Fibroblast of the conjunctiva (primary cell): ENCODE measurements around the gene ELAVL4.

ENCODE experiments used
- DNase-seq: peaks from one replicate; pipeline ENCODE4 v3.0.0-alpha.2; 2010; ENCODE audit warnings: low read depth

ELAVL4 gene

DNA sequence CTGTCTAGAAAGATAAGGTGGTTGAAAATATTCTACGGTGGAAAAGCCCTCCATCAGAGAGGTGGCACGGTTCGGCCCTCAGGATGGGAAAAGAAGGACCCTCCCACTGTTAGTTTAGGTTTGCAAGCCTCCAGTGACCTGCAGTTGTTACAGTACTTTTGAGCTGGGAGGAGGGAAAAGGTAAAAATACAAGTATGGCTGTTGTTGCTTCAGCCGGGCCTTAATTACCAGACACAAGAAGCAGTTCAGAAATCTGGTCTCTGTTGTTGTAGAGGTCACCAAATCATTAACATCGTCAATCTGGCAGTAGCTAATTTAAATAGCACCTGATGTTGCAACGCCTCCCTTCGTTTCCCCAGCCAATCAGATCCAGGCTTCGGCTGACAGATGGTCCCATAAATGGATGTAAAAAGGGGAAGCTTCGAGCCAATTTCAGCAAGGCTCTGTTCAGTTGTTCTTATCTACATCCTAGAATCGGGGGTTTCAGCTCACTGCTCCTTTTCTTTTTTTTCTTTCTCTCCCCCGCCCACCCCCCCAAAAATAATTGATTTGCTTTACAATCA lies at the start of gene ELAVL4:
ELAVL4 (plus strand) TSS at position 424 of the 563 bp plus-strand sequence. CDS start 270 bp downstream, outside the sequence.
- DNase-seq: no peak

DNA sequence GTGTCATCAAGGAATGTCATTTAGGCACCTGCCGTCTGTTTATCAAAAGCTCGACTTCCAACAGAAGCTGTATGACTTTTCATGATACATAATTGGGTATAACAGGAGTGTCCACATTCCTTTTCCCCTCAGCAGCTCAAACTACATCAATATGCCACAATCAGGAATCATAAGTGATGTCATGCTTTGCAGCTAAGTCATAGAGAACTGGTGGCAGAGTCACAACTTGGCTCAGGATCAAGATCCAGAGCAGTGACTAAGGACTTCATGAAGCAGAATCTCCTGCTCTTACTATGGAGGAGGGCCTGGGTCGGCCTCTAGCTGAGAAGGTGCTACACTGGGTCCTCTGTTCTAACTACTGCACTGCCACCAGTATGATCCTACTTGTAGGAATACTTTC lies 48.4 kb upstream of the ELAVL4 start:
- DNase-seq: no peak

DNA sequence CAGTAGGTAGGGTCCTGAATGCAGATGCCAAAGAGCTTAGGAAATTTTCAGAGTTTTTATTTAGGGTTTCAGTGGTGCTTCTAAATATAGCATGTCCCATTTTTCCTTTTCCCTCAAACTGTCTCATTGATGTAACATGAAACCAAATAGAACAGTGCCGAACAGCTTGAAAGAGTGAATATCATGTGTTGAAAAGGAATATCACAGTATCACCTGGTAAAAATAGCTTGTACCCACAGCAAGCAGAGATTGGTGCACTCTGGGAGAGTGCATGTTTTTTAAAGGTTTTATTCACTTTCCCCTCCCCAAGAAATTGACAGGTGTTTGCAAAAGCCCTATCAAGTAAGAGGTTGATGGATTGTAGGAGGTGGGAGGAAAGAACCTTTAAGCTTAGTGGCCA lies 41.9 kb upstream of the ELAVL4 start:
- no peak for DNase-seq

DNA sequence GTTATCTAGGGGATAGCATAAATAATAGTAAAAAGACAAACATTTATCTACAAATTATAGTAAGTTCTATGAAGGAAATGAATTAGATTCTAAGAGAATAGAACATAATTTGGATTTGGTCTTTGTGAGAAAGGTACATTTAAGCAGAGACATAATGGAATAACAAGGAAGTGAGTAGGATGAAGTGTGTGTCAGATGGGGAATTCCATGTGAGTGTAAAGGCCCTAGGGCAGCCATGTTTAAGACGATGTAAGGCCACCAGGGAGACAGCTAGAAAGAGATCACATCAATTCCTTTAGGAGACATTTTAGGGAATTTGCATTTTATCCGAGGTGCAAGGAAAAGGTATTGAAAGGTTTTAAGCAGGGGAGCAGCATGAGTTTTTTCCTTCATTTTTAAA lies 33.8 kb upstream of the ELAVL4 start:
- DNase-seq: no peak

DNA sequence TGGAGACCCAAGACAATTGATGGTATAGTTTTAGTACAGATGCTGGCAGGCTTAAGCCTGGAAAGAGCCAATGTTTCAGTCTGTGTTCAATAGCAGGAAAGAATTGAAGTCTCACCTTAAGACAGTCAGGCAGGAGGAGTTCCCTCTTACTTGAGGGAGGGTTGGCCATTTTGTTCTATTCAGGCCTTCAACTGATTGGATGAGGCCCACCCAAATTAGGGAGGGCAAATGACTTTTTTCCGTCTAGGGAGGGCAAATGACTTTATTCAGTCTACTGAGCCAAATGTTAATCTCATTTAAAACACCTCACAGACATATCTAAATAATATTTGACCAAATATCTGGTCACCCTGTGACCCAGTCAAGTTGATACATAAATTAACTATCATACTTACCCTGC lies 31.4 kb upstream of the ELAVL4 start:
- no peak for DNase-seq

DNA sequence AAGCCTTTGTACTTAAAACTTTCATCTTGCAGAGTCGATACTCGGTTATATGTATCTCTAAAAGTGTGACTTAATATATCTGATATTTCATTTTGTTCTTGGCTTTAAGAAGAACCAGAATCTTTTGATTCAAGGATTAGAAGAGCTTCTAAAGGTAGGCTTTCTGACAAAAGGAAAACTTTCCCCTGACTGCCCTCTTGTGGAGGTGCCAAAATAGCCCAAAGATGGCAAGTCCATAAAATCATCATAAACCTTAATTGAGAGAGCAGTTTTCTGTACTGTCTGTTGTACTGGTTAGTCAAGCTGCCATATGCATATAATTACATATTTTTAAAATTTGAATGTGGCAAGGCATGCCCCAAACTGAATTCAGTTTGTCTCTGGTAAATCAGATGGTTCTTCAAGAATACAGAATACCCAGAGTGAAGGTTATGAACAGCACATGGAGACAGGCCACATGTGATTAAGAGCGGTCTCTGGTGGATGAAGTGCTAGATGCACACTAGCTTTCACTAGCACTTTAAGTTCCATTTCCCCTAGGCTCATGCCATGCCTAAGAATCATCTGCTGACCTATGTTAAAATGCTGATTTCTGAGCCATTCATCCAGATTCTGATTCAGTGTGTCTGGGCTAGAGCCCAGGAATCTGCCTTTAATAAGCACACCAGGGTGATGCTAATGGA lies 27.7 kb upstream of the ELAVL4 start:
- DNase-seq: no peak

DNA sequence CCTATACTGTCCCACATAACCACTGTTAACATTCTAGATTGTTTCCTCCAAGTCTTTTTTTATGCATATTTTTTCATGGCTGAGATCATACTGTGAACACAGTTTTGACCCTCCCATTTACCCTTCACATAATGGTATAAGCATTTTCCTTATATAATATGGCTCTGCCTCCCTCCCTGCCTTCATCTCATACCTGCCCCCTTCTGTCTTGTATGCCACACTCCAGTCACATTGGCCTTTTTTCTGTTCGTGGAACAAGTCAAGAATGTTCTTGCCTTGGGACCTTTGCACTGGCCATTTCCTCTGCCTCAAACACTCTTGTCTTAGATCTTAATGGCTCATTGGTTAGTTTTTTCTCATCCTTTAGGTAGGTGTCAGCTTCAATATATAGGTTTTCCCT lies 24.3 kb upstream of the ELAVL4 start:
- no peak for DNase-seq

DNA sequence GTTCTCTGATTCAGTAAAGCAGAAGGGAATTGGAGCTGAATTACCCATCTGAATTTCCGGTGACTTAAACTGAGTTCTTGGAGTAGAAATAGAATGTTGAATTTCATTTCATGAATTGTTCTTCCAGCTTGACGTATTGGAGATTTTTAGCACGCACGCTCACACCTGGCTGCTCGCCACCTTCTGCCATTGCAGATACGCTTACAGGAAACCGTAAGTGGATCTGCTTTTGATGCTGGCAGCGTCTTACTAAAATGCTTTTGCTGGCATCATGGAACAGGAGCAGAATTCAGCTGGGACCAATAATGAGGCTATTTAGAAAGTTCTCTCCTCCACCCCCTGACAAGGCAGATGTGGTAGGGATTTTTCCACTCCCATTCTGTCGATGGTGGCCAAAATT lies 17.7 kb upstream of the ELAVL4 start:
- DNase-seq: no peak

DNA sequence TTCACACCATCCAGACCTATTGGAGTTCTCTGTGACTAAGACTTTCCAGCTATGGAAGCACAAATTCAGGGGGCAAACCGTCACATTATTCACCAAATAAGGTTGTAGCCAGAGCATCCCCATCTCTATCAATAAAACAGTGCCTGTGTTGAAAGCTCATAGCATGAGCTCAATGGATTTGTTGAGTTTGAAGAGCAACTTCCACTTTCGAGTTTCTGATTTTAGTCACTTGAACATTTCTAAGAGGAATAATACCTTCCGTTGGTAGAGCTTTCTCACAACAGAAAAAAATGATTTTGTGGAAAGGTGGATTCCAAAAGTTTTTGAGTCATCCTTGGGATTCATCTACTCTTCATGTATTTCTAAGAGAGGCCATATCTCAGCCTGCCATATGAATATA lies 13.0 kb upstream of the ELAVL4 start:
- DNase-seq: no peak

DNA sequence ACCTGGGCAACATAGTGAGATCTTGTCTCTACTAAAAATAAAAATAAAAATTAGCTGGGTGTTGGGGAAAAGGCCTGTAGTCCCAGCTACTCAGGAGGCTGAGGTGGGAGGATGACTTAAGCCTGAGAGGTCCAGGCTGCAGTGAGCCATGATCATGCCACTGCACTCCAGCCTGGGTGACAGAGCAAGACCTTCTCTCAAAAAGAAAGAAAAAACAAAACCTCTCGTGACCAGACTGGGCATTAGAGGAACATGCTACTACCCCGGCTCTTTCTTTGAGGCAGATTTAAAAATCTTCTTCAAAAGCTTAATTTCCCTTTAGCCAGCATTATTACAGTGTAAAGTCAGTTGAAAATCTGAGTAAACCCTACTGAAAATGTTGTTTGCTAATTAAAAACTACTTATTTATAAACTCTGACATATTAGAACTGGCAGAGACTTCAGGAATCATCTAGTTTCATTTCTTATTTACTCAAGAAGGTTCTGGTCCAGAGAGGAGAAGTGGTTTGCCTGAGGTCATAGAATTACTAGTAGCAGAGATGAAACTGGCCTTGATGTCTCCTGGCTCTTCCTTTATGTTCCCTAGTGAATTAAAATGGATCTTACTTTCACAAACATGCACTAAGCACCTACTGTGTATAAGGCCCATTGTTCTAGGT lies 11.6 kb upstream of the ELAVL4 start:
- DNase-seq: no peak

DNA sequence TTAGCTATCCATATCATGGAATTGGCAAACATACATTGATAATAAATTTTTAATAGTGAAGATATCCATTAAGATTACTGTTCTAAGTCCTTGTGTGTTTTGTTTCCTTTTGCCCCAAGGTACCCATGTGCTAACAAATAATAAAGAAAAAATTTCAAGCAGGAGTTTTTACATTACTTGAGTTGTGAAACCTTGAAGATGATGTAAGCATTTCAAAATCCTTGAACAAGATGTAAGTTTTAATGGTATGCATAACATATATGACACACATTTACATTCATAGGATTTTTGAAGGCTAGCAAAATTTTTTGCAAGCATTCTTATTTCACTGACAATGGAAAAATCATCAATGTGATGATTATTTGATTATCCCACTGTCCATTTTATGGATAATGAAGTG lies 10.9 kb upstream of the ELAVL4 start:
- no peak for DNase-seq

DNA sequence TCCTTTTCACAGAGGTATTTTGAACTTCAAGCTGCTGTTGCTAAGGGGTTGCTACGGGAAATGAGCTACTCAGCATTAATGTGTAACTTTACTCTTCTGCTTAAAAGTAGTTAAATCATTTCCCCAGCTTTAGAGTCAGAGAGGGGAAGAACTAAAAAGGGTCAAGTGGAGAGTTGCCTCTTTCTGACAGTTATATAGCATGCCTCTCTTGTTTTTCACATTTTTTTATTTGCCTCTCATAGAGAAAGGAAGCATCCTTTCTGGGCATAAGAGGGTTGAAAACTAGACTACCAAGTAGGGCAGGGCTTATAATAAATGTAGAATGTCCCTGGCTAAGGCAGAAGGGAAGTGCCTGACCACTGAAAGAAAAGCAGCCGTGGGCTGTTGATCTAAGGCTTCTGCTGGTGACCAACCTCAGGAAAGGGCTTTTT lies 10.1 kb upstream of the ELAVL4 start:
- no peak for DNase-seq

DNA sequence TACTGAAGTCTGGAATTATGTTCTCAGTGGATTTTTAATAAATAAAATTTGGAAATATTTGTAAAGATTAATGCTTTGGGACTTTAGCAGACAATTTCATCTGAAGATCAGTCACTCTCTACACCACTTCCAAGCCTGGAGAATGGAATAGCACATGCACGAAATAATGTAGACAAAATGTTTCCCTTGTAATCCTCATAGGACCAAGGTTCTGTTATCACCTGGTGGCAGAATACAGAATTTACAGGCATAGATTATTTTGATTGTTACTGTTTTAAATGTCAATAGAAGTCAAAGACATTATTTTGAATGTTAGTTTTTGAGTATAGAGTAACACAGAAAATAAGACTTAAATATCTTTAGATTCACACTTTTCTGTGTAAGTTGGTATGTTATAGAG lies 9.1 kb upstream of the ELAVL4 start:
- no peak for DNase-seq

DNA sequence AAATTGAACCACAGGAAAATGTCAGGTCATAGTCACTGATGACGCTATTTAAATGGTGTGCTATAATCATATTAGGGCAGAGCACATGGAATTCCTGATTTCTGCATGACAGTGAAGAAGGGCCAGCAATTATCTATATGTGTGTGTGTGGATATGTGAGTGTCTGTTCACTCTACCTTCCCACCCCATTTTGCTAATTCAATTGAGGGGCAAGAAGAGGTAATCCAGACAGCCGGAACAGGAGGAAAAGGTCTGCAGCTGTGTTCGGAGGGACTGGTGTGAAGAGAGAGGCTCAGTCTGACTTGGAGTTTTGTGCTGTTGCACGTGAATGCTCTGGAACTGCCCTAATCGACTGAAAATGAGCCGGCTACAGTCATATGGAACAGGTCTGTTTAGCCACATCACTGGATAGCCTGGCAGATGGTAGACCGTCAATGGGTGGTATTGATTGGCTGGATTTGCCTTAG lies 5.1 kb upstream of the ELAVL4 start:
- DNase-seq: no peak

DNA sequence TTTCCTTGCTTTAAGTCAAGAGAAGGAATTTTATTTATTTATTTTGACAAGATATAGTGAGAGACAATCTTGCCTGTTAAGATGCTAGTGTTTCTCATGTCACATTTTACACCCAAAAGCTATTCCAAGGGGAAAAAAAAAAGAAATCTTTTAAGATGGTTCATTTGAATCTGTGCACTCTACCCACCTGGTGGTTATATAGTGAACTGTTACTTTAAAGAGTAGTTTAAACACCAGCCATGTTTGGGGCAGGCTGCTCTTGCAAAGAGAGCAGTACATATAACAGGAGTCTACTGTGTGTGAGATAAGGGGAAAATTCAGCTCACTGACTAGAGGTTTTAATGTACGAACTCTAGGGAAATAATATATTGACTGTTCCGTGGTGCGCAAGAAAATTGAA lies 3.3 kb upstream of the ELAVL4 start:
- no peak for DNase-seq

DNA sequence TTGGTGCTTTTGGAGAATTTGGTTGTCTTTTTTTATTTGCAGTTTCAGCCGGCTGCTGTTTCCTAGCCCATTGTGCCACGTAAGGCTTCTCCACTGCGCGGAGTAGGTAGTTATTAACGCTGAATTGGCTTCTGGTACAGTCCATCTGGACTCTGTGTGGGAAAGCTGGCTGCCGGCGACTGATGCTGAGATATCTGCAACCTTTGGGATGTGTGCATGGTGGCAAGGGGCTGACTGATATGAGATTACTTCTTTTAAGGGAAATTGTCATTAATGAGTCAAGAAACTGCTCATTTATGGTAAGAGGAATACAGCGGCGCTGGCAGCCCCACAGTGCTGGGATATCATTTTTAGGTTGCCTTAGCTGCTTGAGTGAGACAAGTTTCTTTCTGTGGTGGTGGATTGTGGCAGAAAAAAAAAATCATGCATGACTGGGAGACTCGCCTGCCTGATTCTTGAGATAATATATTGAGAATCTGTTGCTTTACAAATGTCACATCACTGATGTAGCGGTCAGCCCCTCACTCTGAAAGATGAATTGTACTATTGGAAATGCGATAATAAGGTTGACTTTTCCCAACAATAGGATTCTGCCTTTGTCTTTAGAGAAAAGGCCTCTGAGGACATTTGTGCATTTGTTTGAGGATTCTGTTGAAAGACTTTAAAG lies 2.5 kb upstream of the ELAVL4 start:
- no peak for DNase-seq

DNA sequence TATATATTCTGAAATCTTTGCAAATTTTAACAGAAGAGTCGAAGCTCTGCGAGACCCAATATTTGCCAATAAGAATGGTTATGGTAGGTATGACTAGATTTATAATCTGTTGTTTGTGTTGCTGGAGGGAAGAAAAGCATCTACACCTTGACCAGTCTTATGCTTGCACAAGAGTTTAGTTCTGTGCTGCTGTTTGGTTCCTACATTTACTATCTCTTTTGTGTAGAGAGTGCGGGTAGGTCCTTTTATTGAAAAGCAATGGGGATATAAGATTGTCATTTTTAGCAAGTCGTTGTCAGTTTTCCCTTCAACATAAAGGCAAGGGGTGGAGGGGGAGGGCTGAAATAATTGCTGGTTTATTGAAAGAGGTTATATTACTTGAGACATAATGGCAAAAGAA lies 396 bp downstream of the ELAVL4 start:
- no peak for DNase-seq

DNA sequence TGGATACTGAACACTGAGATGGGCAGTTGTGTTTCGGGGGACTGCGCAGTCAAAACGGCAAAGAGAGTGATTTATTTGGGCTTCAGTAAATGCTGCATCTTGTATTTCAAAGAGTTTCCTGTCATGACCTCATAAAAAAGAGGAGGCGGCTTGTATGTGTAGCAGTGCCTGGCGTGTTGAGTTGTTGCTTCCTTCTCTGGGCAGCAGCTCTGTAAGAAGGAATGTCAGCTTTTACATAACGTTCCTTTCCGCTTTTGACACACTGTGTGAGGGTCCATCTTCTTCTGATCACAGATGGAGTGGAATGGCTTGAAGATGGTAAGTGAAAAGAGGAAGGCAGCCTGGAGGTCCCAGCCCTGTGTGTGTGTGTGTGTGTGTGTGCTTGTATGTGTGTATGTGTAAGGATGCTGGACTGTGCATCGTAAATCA lies 941 bp downstream of the ELAVL4 start:
- DNase-seq: no peak

DNA sequence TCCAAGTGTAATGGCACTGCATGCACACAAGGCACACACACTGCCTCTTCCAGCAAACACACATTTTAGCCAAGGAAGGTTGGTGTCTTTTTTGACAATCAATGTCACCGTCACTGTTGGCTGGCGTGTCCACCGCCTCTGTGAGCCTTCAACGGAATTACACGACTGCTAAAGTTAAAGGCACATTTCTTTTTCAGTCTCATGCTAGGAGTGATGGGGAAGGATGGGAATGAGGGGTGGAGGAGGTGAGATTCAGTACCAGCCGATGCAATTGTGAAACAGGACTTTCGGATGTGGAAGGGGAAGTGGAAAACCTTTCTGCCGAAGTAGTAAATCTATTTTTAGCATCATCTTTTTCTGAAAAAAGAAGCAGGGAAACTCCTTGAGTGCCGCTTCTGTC lies 1.4 kb downstream of the ELAVL4 start:
- no peak for DNase-seq

DNA sequence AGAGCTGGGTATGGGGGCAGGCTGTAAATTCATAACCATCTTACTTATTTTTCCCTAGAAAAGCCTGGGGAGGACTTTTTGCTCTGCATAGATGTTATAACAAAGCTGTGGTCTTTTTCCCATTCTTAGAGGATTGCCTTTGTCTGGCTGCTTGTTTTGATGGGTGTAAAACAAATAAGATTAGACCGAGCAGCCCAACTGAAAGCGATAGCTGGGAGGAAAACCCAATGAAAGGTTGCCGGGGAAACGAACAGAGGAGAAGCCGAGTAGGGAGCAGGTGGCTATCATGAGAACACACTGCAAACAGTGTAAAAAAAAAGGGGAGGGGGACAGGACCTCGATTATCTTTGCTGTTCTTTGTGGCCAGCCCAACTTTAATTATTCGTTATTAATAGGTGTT lies 1.9 kb downstream of the ELAVL4 start:
- DNase-seq: no peak

DNA sequence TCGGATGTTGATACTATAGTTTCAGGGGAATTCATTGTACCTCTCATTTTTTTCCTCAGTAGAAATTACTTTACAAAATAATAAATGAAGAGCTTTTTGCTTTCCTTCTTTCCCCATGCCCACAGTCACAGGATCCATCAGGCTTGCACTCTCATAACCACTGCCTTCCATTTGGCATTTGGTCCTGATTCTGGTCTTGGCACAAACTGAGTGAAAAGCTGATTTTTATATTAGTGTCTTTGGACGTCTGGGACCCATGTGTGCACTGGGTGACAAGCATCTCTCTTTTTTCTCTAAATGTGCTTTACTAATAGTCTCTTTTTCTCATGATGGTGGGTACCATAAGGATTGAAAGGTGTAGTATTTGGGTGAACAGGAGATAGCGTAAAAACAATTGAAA lies 2.8 kb downstream of the ELAVL4 start:
- no peak for DNase-seq

DNA sequence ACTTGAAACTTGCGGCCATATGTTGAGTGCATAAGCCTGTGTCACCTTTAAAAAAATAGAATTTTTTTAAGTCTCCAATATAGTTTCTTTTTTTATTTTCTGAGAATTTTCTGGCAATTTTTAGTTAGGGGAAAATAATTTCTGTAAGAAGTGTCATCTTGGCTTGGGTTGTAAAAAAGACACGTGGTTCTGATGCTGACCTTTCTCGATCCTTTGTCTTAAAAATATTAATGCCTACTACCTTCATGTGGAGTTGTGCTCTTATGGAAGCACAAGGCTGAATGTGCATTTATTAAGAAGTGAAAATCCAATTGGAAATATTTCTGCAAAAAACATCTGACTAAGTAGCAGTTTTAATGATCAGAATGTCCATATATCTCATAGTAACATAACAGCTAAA lies 3.5 kb downstream of the ELAVL4 start:
- no peak for DNase-seq

DNA sequence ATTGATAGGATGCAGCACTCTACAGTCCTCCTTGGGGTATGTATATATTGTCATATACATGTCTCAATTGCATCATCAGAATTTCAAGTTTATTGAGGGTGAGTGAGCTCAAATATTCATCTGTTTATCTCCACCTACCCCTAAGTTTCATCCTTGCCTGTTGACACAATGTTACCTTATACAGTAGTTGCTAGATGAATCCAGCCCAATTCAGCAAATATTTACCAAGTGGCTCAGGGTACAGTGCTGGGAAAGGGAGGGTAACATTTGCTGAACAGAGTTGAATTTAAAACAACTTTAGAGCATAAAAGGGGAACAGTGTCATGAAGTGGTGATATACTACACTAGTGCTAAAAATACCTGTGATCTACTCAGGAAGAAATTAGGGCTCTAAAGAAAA lies 14.4 kb downstream of the ELAVL4 start:
- DNase-seq: no peak
